ELF-1 (cell line): ENCODE measurements around the gene TIMM23.

Experiments
- DNase-seq: peaks from one replicate; pipeline ENCODE4 v3.0.0-alpha.2; 2016; ENCODE audit warnings: low read depth, low spot score

Gene TIMM23

GRCh38 chr10:46052057-46052790, 79.9 kb downstream of the TIMM23 start:
- DNase-seq = no peak

GRCh38 chr10:46052791-46053375, 80.6 kb downstream of the TIMM23 start:
- no peak for DNase-seq
